H1 (cell line): ENCODE results near the gene ESRRB. TPM values are rescaled to one million over a fixed set of nuclear protein-coding genes. Genes with fewer than 3 reads are reported as not detected.

Source experiments
- CEBPB ChIP-seq: IDR thresholded peaks from 2 replicates; pipeline ENCODE4 v1.6.1; 2012; ENCODE audit warnings: low read depth, low read length
- SP4 ChIP-seq: IDR thresholded peaks from 2 replicates; pipeline ENCODE4 v1.6.1; 2012; ENCODE audit warnings: low read length, inconsistent platforms
- SRF ChIP-seq: IDR thresholded peaks from 2 replicates; pipeline ENCODE4 v1.6.1; 2011; ENCODE audit warnings: mild to moderate bottlenecking, low read depth, low read length, moderate library complexity
- polyA plus RNA-seq, 7 experiments: library from polyadenylated mRNA; depleted of rRNA in 3 of 7; stranded (reverse) in 5 of 7; unstranded in 2 of 7; fragments of >200 nt in 5 of 7; fragments of 200-250 nt in 2 of 7; gene quantifications; 1 replicate in 5 of 7; 2 replicates in 1 of 7; 4 replicates in 1 of 7; pipeline versions ENCODE4 v1.2.1 to v1.2.3, GENCODE V29; 2011 to 2013; ENCODE audit warnings: missing spikeins in 2 of 7, mixed read lengths in 2 of 7
- total RNA-seq: library from RNA; stranded (reverse); fragmentation: NEBNext Ultra II Directional; extraction: Animal tissue kit (Norgen Biotek cat#: 25700); gene quantifications from 2 replicates; pipeline ENCODE4 v1.2.1, GENCODE V29; 2021

ESRRB gene
- total and polyA plus RNA-seq, 2 of the 8 experiments (the other 6 are each of a cell fraction or from before 2014, with no cell fraction given) = 0.29 to 0.45 TPM

GRCh38 chr14:76525106-76525821, 149.3 kb downstream of the ESRRB start (continued):
- TF ChIP-seq SRF (no peak), SP4 (no peak), CEBPB (no peak)
